Measurements from ENCODE around the gene VSNL1.

The VSNL1 gene

DNA sequence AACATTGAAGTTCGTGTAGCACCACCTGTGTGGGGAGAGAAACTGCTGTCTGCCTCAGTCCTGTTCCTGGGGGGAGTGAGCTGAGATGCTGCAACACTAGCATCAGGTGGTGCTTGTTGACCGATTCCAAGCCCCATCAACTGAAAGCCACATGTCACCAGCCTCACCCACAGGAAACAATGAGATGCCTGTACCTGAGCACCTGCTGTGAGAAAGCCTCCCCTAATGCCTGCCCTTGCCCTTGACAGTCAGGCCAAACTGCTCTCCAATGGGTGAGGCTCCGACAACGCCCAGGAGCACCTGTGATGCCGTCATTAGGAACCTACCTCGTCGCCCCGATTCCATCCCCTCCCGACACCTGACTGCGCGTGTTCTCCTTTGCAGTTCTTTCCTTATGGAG is 108.5 kb downstream of the VSNL1 start:
- DNase-seq (ENCODE audit: low read depth): no peak
- TF ChIP-seq, protein P1, sequence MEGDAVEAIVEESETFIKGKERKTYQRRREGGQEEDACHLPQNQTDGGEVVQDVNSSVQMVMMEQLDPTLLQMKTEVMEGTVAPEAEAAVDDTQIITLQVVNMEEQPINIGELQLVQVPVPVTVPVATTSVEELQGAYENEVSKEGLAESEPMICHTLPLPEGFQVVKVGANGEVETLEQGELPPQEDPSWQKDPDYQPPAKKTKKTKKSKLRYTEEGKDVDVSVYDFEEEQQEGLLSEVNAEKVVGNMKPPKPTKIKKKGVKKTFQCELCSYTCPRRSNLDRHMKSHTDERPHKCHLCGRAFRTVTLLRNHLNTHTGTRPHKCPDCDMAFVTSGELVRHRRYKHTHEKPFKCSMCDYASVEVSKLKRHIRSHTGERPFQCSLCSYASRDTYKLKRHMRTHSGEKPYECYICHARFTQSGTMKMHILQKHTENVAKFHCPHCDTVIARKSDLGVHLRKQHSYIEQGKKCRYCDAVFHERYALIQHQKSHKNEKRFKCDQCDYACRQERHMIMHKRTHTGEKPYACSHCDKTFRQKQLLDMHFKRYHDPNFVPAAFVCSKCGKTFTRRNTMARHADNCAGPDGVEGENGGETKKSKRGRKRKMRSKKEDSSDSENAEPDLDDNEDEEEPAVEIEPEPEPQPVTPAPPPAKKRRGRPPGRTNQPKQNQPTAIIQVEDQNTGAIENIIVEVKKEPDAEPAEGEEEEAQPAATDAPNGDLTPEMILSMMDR (IDR thresholded peaks at IDR 0.05; ENCODE audit: control insufficient read depth, insufficient read depth, low read depth, low read length, missing control alignments): no peak
- no peak overlapping the region for H3K4me3 ChIP-seq (ENCODE audit: control insufficient read depth, low read depth, low read length)

DNA sequence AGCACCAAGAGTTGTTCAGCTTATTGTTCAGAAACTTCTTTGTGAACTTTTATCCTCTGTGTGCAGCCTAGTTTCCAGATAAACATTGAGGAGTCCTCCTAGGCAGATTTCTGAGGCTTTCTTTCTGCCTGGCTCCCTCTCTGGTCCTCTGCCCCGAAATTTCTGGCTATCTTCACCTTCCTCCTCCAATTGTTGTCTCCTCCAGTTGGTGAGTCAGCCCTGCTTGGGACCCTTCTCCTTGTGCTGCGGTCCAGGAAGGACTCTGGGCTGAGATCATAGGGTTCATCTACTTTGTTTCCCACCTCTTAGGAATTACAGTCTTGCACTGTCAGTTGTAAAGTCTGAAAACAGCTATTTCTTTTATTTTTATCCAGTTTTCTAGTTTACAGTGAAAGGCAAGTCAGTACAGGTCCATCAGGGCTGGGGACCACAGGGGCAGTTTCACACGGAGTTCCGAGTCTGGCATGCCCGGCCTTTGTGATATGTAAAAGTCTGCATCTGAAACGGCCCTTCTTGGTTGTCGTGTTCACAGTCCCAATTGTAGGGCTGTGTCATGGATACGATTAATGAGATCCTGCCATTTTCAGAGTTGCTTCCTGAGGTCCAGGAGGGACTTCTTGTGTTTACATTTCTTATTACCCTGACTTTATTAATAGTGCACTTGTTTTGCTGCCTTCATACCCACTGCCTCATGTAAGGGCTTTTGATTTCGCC is 112.3 kb downstream of the VSNL1 start:
- no peak for DNase-seq (ENCODE audit: low read depth)
- no peak overlapping the region for H3K4me3 ChIP-seq (ENCODE audit: control insufficient read depth, low read depth, low read length)
- TF ChIP-seq, protein P1 (IDR thresholded peaks at IDR 0.05; ENCODE audit: control insufficient read depth, insufficient read depth, low read depth, low read length, missing control alignments): no peak

DNA sequence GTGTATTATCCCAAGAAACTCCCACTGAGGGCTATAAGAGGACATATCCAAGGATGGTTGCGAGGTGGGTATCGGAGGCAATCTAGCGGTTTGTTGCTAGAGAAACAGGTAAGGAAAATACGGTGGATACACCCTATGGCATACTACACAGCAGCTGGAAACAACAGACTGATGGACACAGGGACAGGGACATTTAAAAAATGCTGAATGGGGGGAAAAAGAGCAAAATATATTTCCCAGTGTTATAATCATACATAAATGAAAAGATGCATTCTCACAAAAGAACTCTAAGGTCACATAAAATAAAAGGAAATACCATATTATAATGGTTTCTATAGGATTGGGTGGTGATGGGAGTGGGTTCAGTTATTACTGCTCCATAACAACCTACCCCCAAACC is 117.3 kb downstream of the VSNL1 start:
- TF ChIP-seq, protein P1 (IDR thresholded peaks at IDR 0.05; ENCODE audit: control insufficient read depth, insufficient read depth, low read depth, low read length, missing control alignments): no peak
- DNase-seq (ENCODE audit: low read depth): no peak
- no peak overlapping the region for H3K4me3 ChIP-seq (ENCODE audit: control insufficient read depth, low read depth, low read length)

DNA sequence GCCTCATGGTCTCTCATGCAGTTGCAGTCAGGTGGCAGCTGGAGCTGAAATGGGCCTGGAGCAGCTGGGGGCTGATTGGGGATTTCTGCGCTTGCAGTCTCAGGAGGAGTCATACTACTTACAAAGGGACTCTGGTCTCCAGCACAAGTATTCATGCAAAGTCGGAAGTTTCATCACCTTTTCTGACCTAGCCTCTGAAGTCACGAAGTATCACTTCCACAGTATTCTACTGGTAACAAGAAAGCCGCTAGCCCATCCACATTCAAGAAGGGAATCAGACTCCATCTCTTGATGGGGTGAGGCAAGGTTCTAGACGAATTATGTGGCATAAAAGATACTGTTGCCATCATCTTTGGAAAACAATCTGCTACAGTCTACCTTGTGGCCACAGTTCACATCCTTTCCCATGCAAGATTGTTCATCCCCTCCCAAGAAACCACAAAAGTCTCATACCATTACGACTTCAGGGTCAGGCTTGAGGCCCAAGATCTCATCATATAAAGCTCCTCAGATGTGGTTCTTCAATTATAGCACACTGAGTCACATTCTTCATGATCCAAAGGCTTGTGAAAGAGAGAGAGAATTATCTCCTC is 117.9 kb downstream of the VSNL1 start:
- TF ChIP-seq, protein P1 (IDR thresholded peaks at IDR 0.05; ENCODE audit: control insufficient read depth, insufficient read depth, low read depth, low read length, missing control alignments): no peak
- H3K4me3 ChIP-seq (ENCODE audit: control insufficient read depth, low read depth, low read length): no peak overlapping the region
- DNase-seq (ENCODE audit: low read depth): peak; percentile 96

DNA sequence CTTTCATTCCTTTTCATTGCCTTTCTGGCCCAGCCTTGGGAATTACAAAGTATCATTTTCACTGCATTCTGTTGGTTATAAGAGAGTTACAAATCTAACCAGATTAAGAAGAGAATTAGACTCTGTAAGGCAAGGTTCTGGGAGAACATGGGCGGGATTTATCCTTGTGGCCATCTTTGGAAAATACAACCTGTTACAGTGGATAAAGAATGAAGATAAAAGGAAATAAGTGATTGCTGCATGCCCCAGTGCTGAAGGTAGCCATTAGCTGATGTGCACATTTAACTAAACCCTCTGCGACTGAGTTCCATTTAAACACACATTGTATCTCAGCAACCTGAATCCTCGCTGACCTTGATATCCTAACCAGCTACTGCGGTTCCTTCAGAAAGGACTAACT is 119.7 kb downstream of the VSNL1 start:
- DNase-seq (ENCODE audit: low read depth): no peak
- H3K4me3 ChIP-seq (ENCODE audit: control insufficient read depth, low read depth, low read length): no peak overlapping the region
- TF ChIP-seq, protein P1 (IDR thresholded peaks at IDR 0.05; ENCODE audit: control insufficient read depth, insufficient read depth, low read depth, low read length, missing control alignments): no peak

DNA sequence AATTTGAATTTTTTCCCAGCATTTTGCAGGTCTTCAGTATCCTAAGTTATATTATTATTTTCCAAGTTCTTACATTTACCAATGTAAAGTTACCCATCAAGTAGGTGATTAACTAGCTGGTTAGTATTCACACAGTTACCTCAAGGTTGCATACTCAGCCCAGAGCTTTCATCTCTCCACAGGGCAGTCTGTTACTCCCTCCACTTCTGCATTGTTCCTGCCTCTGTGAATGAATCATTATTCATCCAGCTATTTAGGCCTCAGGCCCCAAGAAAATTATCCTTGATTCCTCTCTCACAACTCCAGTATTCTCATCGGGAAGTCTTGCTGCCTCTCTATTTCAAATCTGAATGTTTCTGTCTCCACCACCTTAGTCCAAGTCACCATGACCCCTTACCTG is 121.0 kb downstream of the VSNL1 start:
- TF ChIP-seq, protein P1 (IDR thresholded peaks at IDR 0.05; ENCODE audit: control insufficient read depth, insufficient read depth, low read depth, low read length, missing control alignments): no peak
- DNase-seq (ENCODE audit: low read depth): no peak
- no peak overlapping the region for H3K4me3 ChIP-seq (ENCODE audit: control insufficient read depth, low read depth, low read length)

Measured in AG09309 (cell line).